ENCODE measurements around the gene DNAJB11.
"Not testable (repeated sequence)": the region's sequence is repeated elsewhere in the genome, so short reads cannot be mapped to it uniquely, and the experiment has no call there.

Gene DNAJB11

GRCh38 chr3:186620213-186621092, 49.9 kb downstream of the DNAJB11 start:
- no peak for DNase-seq

GRCh38 chr3:186621894-186622650, 51.6 kb downstream of the DNAJB11 start:
- DNase-seq: no peak

GRCh38 chr3:186622651-186623310, 52.3 kb downstream of the DNAJB11 start:
- no peak for DNase-seq

- DNase-seq: no peak
Measured at GRCh38 chr3:186624598-186624997, 54.1 kb downstream of the DNAJB11 start.

- DNase-seq: no peak
Measured at GRCh38 chr3:186625600-186626042, 55.1 kb downstream of the DNAJB11 start.

GRCh38 chr3:186626254-186626847, 55.8 kb downstream of the DNAJB11 start:
- no peak for DNase-seq

- no peak for DNase-seq
Measured at GRCh38 chr3:186627852-186628414, 57.4 kb downstream of the DNAJB11 start.

GRCh38 chr3:186628756-186629155, 58.2 kb downstream of the DNAJB11 start:
- DNase-seq: no peak

- no peak for DNase-seq
Measured at GRCh38 chr3:186630950-186631641, 60.6 kb downstream of the DNAJB11 start.

GRCh38 chr3:186633481-186633880, 63.0 kb downstream of the DNAJB11 start:
- no peak for DNase-seq

GRCh38 chr3:186634207-186634606, 63.7 kb downstream of the DNAJB11 start:
- DNase-seq: not testable (repeated sequence)
